Transverse colon (tissue), 4 donors: ENCODE data around the gene IL1RL2. TPM values are rescaled to one million over a fixed set of nuclear protein-coding genes. Genes with fewer than 3 reads are reported as not detected.

ENCODE experiments used
- DNase-seq: peaks from one replicate; pipeline ENCODE4 v3.0.0-alpha.2; 2019
- H3K27ac ChIP-seq, 4 donors: fragments of 200-600 bp; sonication (generic); 2 replicates each; pipeline ENCODE4 v1.5.1; 2016 to 2018; ENCODE audit warnings: inconsistent platforms in 4 of 4
- H3K27me3 ChIP-seq: fragments of 200-600 bp; sonication (generic); 2 replicates; pipeline ENCODE4 v1.5.1; 2017; ENCODE audit warnings: inconsistent platforms
- H3K36me3 ChIP-seq, 4 donors: fragments of 200-600 bp; sonication (generic); 2 replicates each; pipeline ENCODE4 v1.5.1; 2017 to 2019; ENCODE audit warnings: inconsistent platforms in 4 of 4
- H3K4me1 ChIP-seq, 4 donors: fragments of 200-600 bp; sonication (generic); 2 replicates each; pipeline ENCODE4 v1.5.1; 2017 to 2020; ENCODE audit warnings: inconsistent platforms in 4 of 4
- H3K4me3 ChIP-seq, 4 donors: fragments of 200-600 bp; sonication (generic); 1 replicate in 1 of 4; 2 replicates in 3 of 4; pipeline versions ENCODE4 v1.5.1 to v1.6.1; 2017 to 2019; ENCODE audit warnings: inconsistent platforms in 4 of 4
- H3K9me3 ChIP-seq, 2 donors: fragments of 200-600 bp; sonication (generic); 2 replicates each; pipeline ENCODE4 v1.5.1; 2017 to 2019; ENCODE audit warnings: inconsistent platforms in 2 of 2
- CTCF ChIP-seq, 5 experiments: fragments of 200-600 bp in 3 of 5; fragments of 450-650 bp in 2 of 5; sonication (generic) in 3 of 5; IDR thresholded peaks; 1 replicate in 2 of 5; 2 replicates in 3 of 5; pipeline ENCODE4 v1.5.1; 2016 to 2017; ENCODE audit warnings: antibody characterized with exemption in 5 of 5, inconsistent platforms in 3 of 5, mild to moderate bottlenecking in 2 of 5, moderate library complexity in 1 of 5
- EP300 ChIP-seq: sonication (generic); formaldehyde crosslinking; IDR thresholded peaks from one replicate; pipeline ENCODE4 v1.6.1; 2017; ENCODE audit warnings: antibody characterized with exemption, low read depth
- POLR2A ChIP-seq: fragments of 450-650 bp; IDR thresholded peaks from one replicate; pipeline ENCODE4 v1.6.1; 2016; ENCODE audit warnings: antibody characterized with exemption, mild to moderate bottlenecking, moderate library complexity
- POLR2AphosphoS5 ChIP-seq, 3 donors: sonication (generic); formaldehyde crosslinking; IDR thresholded peaks; one replicate each; pipeline ENCODE4 v1.6.1; 2016; ENCODE audit warnings: antibody characterized with exemption in 3 of 3
- WGBS, 2 donors: methylation state at CpG; one replicate each; pipeline ENCODE4 v1.1.5; 2018; ENCODE audit warnings: low coverage in 1 of 2; 5-methylcytosine and 5-hydroxymethylcytosine counted together
- in situ Hi-C, 4 donors: fragments of 200-750 bp; cut with MboI; loops; one replicate each; pipeline versions ENCODE4 v1.15.0 to v1.15.1; 2017; ENCODE audit warnings: low sequenced_read_pairs in 3 of 4, low pct_ligation_motif_present in 1 of 4, low pct_unique_long_range_greater_than_20kb in 1 of 4
- intact Hi-C: fragments of 100-400 bp; cut with DNase I; formaldehyde crosslinking; loops from one replicate; pipeline ENCODE4 v1.15.1; 2023; ENCODE audit warnings: low total_unique reads
- total RNA-seq, 4 donors: library from RNA; depleted of rRNA; stranded (reverse); fragments of >200 nt; gene quantifications; one replicate each; pipeline ENCODE4 v1.1.0, GENCODE V29; 2016

The IL1RL2 gene
- total RNA-seq, 4 donors from 2014 or later = 1.5 to 1.9 TPM; not detected in 2

DNA sequence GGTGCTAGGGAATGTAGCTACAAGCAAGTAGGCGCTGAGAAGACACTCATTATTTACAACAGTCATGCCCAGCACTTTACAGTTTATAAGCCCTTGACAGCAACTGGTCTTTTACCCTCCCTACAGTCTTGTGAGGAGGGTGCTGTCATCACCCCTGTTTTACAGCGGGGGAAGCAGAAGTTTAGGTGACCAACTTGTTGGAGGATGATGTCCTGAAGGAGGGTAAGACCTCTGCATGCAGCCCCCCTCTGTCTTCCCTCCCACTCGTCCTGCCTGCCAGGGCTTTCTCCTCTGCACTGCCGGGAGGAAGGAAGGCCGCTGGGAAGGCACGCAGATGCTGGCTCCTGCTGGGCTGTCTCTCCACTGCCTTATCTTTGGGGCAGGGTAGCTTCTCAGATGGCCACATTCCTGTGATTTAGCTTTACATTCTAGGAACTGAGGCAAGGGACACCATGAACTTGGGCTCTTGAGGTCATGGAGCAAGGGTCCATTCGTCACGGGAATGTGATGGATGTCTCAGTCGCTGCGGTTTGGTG lies 43.3 kb upstream of the IL1RL2 start:
- TF ChIP-seq POLR2A = no peak
- TF ChIP-seq CTCF (IDR thresholded peaks at IDR 0.05) = no peak
- no peak for TF ChIP-seq EP300
- TF ChIP-seq POLR2AphosphoS5 (IDR thresholded peaks at IDR 0.05) = peak in 1 of 3 donors; percentile 10
- 57 to 83% methylated on average over 1 to 10 of the region's 10 CpGs for WGBS, 2 donors
- Histone ChIP-seq H3K27me3 (no peaks in the 10 kb centered on the region), H3K9me3 (peaks cover 0 to 8% of the 10 kb centered on the region in 2 donors), H3K4me3 (peak overlapping the region; percentile 5 to 71 (median 54)), H3K27ac (peak overlapping the region; percentile 88 to 93 (median 92)), H3K4me1 (peaks cover 0 to 6% (median 3%) of the 10 kb centered on the region in 4 donors), H3K36me3 (no peaks in the 10 kb centered on the region)
- intact Hi-C loops = loop anchor here (5.0 to 10.0 kb wide), 2 partner anchors 81 to 259 kb away; no protein-coding TSS in a partner anchor
- in situ Hi-C loops = loop anchor here in 1 of 4 donors (10.0 kb wide), 1 partner anchor 119 kb away; no protein-coding TSS in a partner anchor
- DNase-seq = no peak

- no peak for DNase-seq
- WGBS, 2 donors = 65 to 69% methylated on average over 4 of the region's 4 CpGs
- no peaks in the 10 kb centered on the region for H3K36me3 ChIP-seq
- no peaks in the 10 kb centered on the region for H3K27me3 ChIP-seq
- H3K4me1 ChIP-seq = peaks cover 0 to 6% (median 3%) of the 10 kb centered on the region in 4 donors
- TF ChIP-seq POLR2A (no peak), EP300 (no peak), POLR2AphosphoS5 (IDR thresholded peaks at IDR 0.05) (peak in 2 of 3 donors; percentile 25 to 32)
- peak overlapping the region in 3 of 4 donors; percentile 49 to 71 (median 60) for H3K4me3 ChIP-seq
- intact Hi-C loops (loop anchor here (5.0 to 10.0 kb wide), 2 partner anchors 82 to 259 kb away; no protein-coding TSS in a partner anchor), in situ Hi-C loops (loop anchor here in 1 of 4 donors (10.0 kb wide), 1 partner anchor 119 kb away; no protein-coding TSS in a partner anchor)
- peak overlapping the region; percentile 88 to 93 (median 92) for H3K27ac ChIP-seq
- peaks cover 0 to 8% of the 10 kb centered on the region in 2 donors for H3K9me3 ChIP-seq
These were observed 42.7 kb upstream of the IL1RL2 start for GRCh38 chr2:102144128-102144527.

DNA sequence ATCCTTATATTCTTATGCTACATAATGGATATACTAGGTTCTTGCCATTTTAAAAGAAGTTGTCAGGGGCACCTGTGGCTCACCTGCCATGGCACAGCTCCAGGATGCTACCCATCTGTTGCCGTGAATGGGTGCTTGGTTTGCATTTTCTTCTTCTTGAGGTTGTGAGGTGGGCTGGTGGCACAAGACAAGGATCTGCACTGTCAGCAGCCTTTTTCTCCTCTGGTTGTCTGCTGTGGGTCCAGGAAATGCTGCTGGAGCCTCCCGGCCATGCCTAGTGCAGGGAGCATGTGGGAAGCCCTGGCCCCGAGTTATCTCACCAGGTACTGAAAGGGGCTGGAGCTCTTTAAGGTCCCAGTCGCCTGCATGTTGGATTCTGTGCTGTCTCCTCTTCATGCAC lies 41.7 kb upstream of the IL1RL2 start:
- H3K36me3 ChIP-seq = no peaks in the 10 kb centered on the region
- peaks cover 0 to 6% (median 3%) of the 10 kb centered on the region in 4 donors for H3K4me1 ChIP-seq
- WGBS, 2 donors = 81% methylated on average over 4 of the region's 4 CpGs; no CpG with 5 or more reads in 1 of the 2 donors
- H3K27ac ChIP-seq = peak overlapping the region in 3 of 4 donors; percentile 1 to 93 (median 88)
- peaks cover 0 to 8% of the 10 kb centered on the region in 2 donors for H3K9me3 ChIP-seq
- peak overlapping the region in 1 of 4 donors; percentile 71 for H3K4me3 ChIP-seq
- intact Hi-C loops (loop anchor here (10.0 kb wide), 1 partner anchor 260 kb away; no protein-coding TSS in a partner anchor), in situ Hi-C loops (loop anchor here in 1 of 4 donors (10.0 kb wide), 1 partner anchor 120 kb away; no protein-coding TSS in a partner anchor)
- TF ChIP-seq CTCF (IDR thresholded peaks at IDR 0.05) = no peak
- no peak for TF ChIP-seq POLR2AphosphoS5 (IDR thresholded peaks at IDR 0.05)
- no peak for TF ChIP-seq EP300
- no peak for TF ChIP-seq POLR2A
- DNase-seq = no peak
- no peaks in the 10 kb centered on the region for H3K27me3 ChIP-seq

- H3K9me3 ChIP-seq = peaks cover 0 to 8% of the 10 kb centered on the region in 2 donors
- H3K36me3 ChIP-seq = no peaks in the 10 kb centered on the region
- in situ Hi-C loops (loop anchor here in 1 of 4 donors (10.0 kb wide), 1 partner anchor 121 kb away; no protein-coding TSS in a partner anchor), intact Hi-C loops (loop anchor here (10.0 kb wide), 1 partner anchor 261 kb away; no protein-coding TSS in a partner anchor)
- H3K27me3 ChIP-seq = no peaks in the 10 kb centered on the region
- H3K27ac ChIP-seq = peak overlapping the region in 2 of 4 donors; percentile 8 to 88
- 68 to 95% methylated on average over 4 of the region's 4 CpGs for WGBS, 2 donors
- peaks cover 0 to 6% (median 3%) of the 10 kb centered on the region in 4 donors for H3K4me1 ChIP-seq
- no peak for TF ChIP-seq POLR2AphosphoS5 (IDR thresholded peaks at IDR 0.05)
- no peak for TF ChIP-seq POLR2A
- no peak for TF ChIP-seq EP300
- TF ChIP-seq CTCF (IDR thresholded peaks at IDR 0.05) = no peak
- no peak overlapping the region for H3K4me3 ChIP-seq
- DNase-seq = no peak
These were observed 40.9 kb upstream of the IL1RL2 start for GRCh38 chr2:102145934-102146333.
